GM12874 (cell line): Measurements from ENCODE around the gene GPR62.

Source experiments
- CTCF ChIP-seq: IDR thresholded peaks from 2 replicates; pipeline ENCODE4 v1.5.1; 2011; ENCODE audit warnings: low read depth, mild to moderate bottlenecking, control low read depth, low read length, moderate library complexity; ENCODE audit not compliant: insufficient read depth

GPR62 gene

DNA sequence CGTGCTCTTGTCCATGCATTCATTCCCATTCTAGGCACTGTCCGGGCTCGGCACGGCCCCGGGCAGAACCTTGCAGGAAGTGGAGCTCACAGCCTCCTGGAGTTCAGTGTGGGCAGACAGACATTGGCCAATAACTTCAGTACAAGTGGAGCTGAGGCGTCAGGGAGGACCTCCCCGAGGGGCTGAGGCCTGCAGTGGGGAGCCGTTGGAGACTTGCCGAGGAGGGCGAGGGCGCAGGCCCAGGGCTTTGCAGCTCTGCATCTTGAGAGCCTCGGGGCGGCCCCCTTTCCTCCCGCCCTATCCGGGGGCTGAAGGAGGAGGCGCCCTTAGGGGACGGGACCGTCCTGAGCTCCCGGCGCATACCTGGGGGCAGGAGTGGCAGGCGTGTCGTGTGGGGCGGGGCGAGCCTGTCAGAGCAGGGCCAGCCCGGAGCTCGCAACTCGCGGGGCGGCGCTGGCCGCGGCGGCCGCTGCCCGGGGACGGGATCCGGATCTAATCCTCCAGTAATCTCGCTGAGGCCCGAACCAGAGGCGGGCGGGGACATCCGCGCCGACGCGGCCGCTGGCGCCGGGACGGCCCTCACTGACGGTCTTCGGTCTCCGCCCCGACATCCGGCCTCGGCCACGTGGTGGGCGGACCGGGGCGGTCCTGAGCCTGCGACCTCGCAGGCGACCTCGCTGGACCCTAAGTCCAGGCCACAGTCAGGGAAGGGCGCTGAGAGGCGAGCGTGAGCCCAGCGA lies 27.8 kb downstream of the GPR62 start, which contains the start of gene ACY1:
Gene ACY1 (plus strand): TSS at position 698 of the 740 bp plus-strand sequence. CDS start 530 bp downstream, outside the sequence.
- no peak for TF ChIP-seq CTCF

GRCh38 chr3:51983578-51984268 lies 28.5 kb downstream of the GPR62 start:
- no peak for TF ChIP-seq CTCF

DNA sequence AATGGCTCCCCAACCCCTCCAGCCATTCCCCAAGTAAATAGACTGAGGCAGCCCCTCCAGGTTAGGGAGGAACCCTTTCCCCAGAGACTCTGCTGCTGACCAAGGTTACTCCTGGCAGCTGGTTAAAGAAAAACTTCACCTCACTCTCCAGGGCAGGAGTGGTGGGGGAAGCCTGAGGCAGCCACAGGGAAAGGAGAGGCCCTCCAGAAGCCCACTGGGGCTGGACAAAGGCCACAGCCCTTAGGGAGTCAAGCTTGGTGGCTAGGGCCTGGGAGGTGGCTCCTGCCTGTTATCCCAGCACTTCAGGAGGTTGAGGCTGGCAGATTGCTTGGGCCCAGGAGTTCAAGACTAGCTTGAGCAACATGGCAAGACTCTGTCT lies 29.1 kb downstream of the GPR62 start:
- TF ChIP-seq CTCF, result no peak

- TF ChIP-seq CTCF, result no peak
Measured at GRCh38 chr3:51985063-51985462, 29.9 kb downstream of the GPR62 start.

- TF ChIP-seq CTCF, result no peak
Measured at GRCh38 chr3:51986010-51986947, 31.1 kb downstream of the GPR62 start.

GRCh38 chr3:51987568-51987967 lies 32.4 kb downstream of the GPR62 start:
- TF ChIP-seq CTCF, result no peak
